ENCODE data around the gene VILL. TPM values are rescaled to one million over a fixed set of nuclear protein-coding genes. Genes with fewer than 3 reads are reported as not detected.

Gene VILL
- total RNA-seq, 2 experiments from 2014 or later: 11.4 to 11.7 TPM

DNA sequence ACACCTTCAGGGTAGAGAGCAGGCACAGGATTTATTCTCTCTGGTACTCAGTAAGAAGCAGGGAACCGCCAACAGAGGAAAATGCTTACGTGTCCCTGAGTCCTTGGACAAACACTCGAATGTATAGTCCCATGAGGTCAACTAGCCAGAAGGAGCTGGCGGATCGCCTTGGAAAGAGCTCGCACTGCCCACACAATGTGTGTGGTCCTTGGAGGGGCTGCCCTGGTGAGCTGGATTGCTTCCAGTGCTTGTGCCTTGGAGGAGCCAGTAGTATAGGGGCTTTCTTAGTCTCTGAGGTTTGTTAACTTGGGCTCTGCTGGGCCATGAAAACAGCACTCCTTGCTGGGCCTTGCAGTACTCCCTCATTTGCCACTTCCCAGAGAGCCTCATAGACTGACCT is 40.7 kb upstream of the VILL start:
- no peak for TF ChIP-seq CTCF (IDR thresholded peaks at IDR 0.05)
- H3K36me3 Mint-ChIP-seq (ENCODE audit: low read depth): no peaks in the 10 kb centered on the region
- no peak overlapping the region for H3K4me3 Mint-ChIP-seq
- ChIA-PET CTCF (interaction anchor here (1.3 to 1.6 kb wide), 3 partner anchors 18 to 94 kb away, joined by 3 to 8 read pairs (median 4); no protein-coding TSS in a partner anchor), POLR2A (no interaction called here)
- intact Hi-C loops (cut with micrococcal nuclease): no loop called here
- no peak for DNase-seq
- no peak overlapping the region for H3K27ac Mint-ChIP-seq
- ATAC-seq: no peak
- H3K27me3 Mint-ChIP-seq: no peaks in the 10 kb centered on the region
- H3K4me1 Mint-ChIP-seq (ENCODE audit: low read depth): no peaks in the 10 kb centered on the region
- H3K9me3 Mint-ChIP-seq: peaks cover 4% of the 10 kb centered on the region

DNA sequence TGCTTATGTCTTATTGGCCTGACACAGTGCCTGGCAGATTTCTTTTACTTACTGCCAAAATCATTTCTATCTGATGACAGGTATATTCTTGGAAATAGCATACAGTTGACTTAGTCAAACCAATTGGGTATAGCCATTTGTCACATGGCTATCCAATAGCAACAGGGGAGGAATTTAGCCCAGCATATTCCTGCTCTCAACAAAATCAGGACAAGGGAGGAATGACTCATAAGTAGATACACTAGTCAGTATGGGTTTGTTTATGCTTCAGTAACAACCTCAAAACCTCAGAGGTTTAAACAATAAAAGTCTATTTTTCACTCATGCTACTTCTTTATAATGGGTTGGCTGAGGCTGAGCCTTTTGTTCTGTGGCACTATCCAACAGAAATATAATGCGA is 38.0 kb upstream of the VILL start:
- CTCF ChIA-PET: interaction anchor here (1.1 kb wide), 1 partner anchor 13 kb away, joined by 3 read pairs; no protein-coding TSS in a partner anchor
- DNase-seq (no peak), ATAC-seq (no peak)
- Mint-ChIP-seq H3K27me3 (no peaks in the 10 kb centered on the region), H3K4me1 (ENCODE audit: low read depth) (peaks cover 17% of the 10 kb centered on the region), H3K36me3 (ENCODE audit: low read depth) (no peaks in the 10 kb centered on the region), H3K4me3 (no peak overlapping the region), H3K9me3 (peaks cover 4% of the 10 kb centered on the region), H3K27ac (no peak overlapping the region)
- intact Hi-C loops (cut with micrococcal nuclease): no loop called here
- POLR2A ChIA-PET: no interaction called here
- TF ChIP-seq CTCF (IDR thresholded peaks at IDR 0.05): no peak

GRCh38 chr3:37953226-37953625 is 37.4 kb upstream of the VILL start:
- ChIA-PET POLR2A (no interaction called here), CTCF (interaction anchor here (0.6 to 4.8 kb wide), 2 partner anchors 14 to 21 kb away, joined by 3 to 48 read pairs; no protein-coding TSS in a partner anchor)
- H3K4me1 Mint-ChIP-seq (ENCODE audit: low read depth): peaks cover 19% of the 10 kb centered on the region
- no peaks in the 10 kb centered on the region for H3K27me3 Mint-ChIP-seq
- no peak overlapping the region for H3K27ac Mint-ChIP-seq
- peaks cover 4% of the 10 kb centered on the region for H3K9me3 Mint-ChIP-seq
- intact Hi-C loops (cut with micrococcal nuclease): no loop called here
- no peaks in the 10 kb centered on the region for H3K36me3 Mint-ChIP-seq (ENCODE audit: low read depth)
- DNase-seq (no peak), ATAC-seq (no peak)
- no peak for TF ChIP-seq CTCF (IDR thresholded peaks at IDR 0.05)
- H3K4me3 Mint-ChIP-seq: no peak overlapping the region

DNA sequence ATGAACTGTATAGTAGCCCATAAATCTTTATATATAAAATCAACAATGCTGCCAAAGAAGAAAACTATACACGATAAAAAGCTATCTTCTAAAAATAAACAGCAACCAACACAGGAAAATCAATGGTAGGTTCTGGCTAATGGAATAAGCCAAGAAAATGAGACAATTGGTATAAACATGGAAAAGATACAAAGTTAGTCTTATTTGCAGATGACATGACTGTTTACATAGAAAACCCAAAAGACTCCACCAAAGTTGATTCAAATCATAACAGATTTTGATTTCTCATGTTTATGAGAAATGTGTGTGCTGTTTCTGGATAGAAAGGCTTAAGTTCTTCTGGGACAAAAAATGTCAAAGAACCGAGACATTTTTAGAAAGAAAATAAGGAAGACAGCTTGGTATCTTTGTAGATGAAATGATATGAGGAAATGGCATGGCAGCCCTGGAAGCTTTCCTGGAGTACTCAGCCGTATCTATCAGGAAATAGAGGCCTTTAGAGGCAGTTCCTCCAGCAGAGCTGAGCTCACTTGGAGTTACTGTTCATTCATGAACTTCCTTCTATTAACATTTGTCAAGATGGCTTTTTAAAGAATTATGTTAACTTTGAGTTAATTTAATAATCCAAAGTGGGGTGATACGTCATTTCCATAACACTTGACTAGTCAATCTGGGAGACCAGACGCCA is 36.7 kb upstream of the VILL start:
- TF ChIP-seq CTCF (IDR thresholded peaks at IDR 0.05): no peak
- no peaks in the 10 kb centered on the region for H3K27me3 Mint-ChIP-seq
- H3K4me3 Mint-ChIP-seq: no peak overlapping the region
- CTCF ChIA-PET: interaction anchor here (0.6 to 4.8 kb wide), 3 partner anchors 13 to 98 kb away, joined by 3 to 48 read pairs (median 14); no protein-coding TSS in a partner anchor
- H3K27ac Mint-ChIP-seq: no peak overlapping the region
- ATAC-seq (no peak), DNase-seq (no peak)
- intact Hi-C loops (cut with micrococcal nuclease): no loop called here
- no peaks in the 10 kb centered on the region for H3K36me3 Mint-ChIP-seq (ENCODE audit: low read depth)
- POLR2A ChIA-PET: no interaction called here
- peaks cover 4% of the 10 kb centered on the region for H3K9me3 Mint-ChIP-seq
- H3K4me1 Mint-ChIP-seq (ENCODE audit: low read depth): peaks cover 19% of the 10 kb centered on the region

DNA sequence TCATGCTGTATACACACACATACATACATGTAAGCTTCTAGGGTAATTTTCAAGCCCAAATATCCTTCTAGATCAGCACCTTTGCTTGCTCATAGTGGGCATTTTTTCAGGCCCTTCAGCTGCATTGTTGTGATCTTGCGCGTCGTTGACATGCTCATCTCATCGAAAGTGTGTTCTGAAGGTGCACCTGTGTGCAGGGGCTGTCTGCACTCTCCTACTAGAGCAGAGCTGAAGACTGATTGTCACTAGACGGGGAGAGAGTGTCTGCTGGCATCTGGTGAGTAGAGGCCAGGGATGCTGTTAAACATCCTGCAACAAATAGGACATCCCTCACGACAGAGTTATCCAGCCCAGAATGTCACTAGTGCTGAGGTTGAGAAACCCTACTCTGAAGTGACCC is 35.7 kb upstream of the VILL start:
- Mint-ChIP-seq H3K4me3 (no peak overlapping the region), H3K9me3 (peaks cover 4% of the 10 kb centered on the region), H3K27ac (no peak overlapping the region), H3K36me3 (ENCODE audit: low read depth) (no peaks in the 10 kb centered on the region), H3K4me1 (ENCODE audit: low read depth) (peaks cover 19% of the 10 kb centered on the region), H3K27me3 (no peaks in the 10 kb centered on the region)
- POLR2A ChIA-PET: interaction anchor here (0.9 kb wide), 1 partner anchor 102 kb away, joined by 3 read pairs; no protein-coding TSS in a partner anchor
- no peak for DNase-seq
- no peak for TF ChIP-seq CTCF (IDR thresholded peaks at IDR 0.05)
- CTCF ChIA-PET: interaction anchor here (1.4 to 4.8 kb wide), 3 partner anchors 12 to 99 kb away, joined by 4 to 48 read pairs (median 14); no protein-coding TSS in a partner anchor
- ATAC-seq: no peak
- intact Hi-C loops (cut with micrococcal nuclease): no loop called here
